ENCODE results near the gene TIAM2. TPM values are rescaled to one million over a fixed set of nuclear protein-coding genes. Genes with fewer than 3 reads are reported as not detected.
"Not testable (repeated sequence)": the region's sequence is repeated elsewhere in the genome, so short reads cannot be mapped to it uniquely, and the experiment has no call there.

The TIAM2 gene
- total and polyA plus RNA-seq, 2 donors (not counting 3 experiments of a cell fraction or from before 2014, with no cell fraction given), result 9.6 to 18.5 TPM

- TF ChIP-seq JUN (IDR thresholded peaks at IDR 0.05; ENCODE audit: borderline replicate concordance, insufficient read depth, insufficient read length, low read depth), result peak; percentile 54
- DNase-seq (ENCODE audit: low read depth, low spot score) (peak; percentile 62), FAIRE-seq (peak; percentile 56)
- BruUV-seq (replicated peaks); H4K20me1 ChIP-seq (replicated peaks; ENCODE audit: control insufficient read depth, extremely low read depth, insufficient read depth, low read length); H3K4me3 ChIP-seq (replicated peaks in 1 of 3; ENCODE audit: insufficient read depth in 1 of 3, low read depth in 1 of 3, low read length in 3 of 3); H3K9me1 ChIP-seq (replicated peaks; ENCODE audit: control insufficient read depth, extremely low read depth, insufficient read depth, low read length); POLR2A ChIA-PET; H3K27me3 ChIP-seq (ENCODE audit: control insufficient read depth in 2 of 2, insufficient read depth in 2 of 2, low read length in 2 of 2); H3K36me3 ChIP-seq (ENCODE audit: control insufficient read depth in 2 of 2, extremely low read depth in 1 of 2, insufficient read depth in 2 of 2, low read length in 2 of 2); H3K9me3 ChIP-seq (replicated peaks; ENCODE audit: control insufficient read depth, insufficient read depth, low read length); H2AFZ ChIP-seq (ENCODE audit: low read depth, low read length); dilution Hi-C loops (cut with MboI; ENCODE audit: extremely low pct_ligation_motif_present, low sequenced_read_pairs); H3K79me2 ChIP-seq (ENCODE audit: control insufficient read depth, insufficient read depth, low read length): not testable (repeated sequence)
- H3K4me2 ChIP-seq (ENCODE audit: insufficient read depth, low read length), result peak overlapping the region; percentile 34
- peak overlapping the region; percentile 28 for H3K9ac ChIP-seq (replicated peaks; ENCODE audit: extremely low read depth, insufficient read depth, low read length)
- H3K27ac ChIP-seq (ENCODE audit: insufficient read depth, low read depth, low read length), result peak overlapping the region; percentile 46
- peaks cover 14% of the 10 kb centered on the region for H3K4me1 ChIP-seq (ENCODE audit: control insufficient read depth, extremely low read depth, insufficient read depth, low read length)
- CTCF ChIA-PET, result interaction anchor here (0.6 to 1.7 kb wide), 2 partner anchors 76 to 176 kb away, joined by 3 to 6 read pairs; no protein-coding TSS in a partner anchor
- intact Hi-C loops (cut with micrococcal nuclease), result loop anchor here (1.0 kb wide), 1 partner anchor 71 kb away; no protein-coding TSS in a partner anchor
Measured at GRCh38 chr6:155103083-155103645, 108.0 kb downstream of the TIAM2 start.

- intact Hi-C loops (cut with micrococcal nuclease) (loop anchor here (1.0 kb wide), 1 partner anchor 70 kb away; no protein-coding TSS in a partner anchor), dilution Hi-C loops (cut with MboI; ENCODE audit: extremely low pct_ligation_motif_present, low sequenced_read_pairs) (no loop called here)
- DNase-seq (ENCODE audit: low read depth, low spot score), result no peak
- Histone ChIP-seq H4K20me1 (replicated peaks; ENCODE audit: control insufficient read depth, extremely low read depth, insufficient read depth, low read length) (no peaks in the 10 kb centered on the region), H3K9me3 (replicated peaks; ENCODE audit: control insufficient read depth, insufficient read depth, low read length) (no peaks in the 10 kb centered on the region), H3K4me1 (ENCODE audit: control insufficient read depth, extremely low read depth, insufficient read depth, low read length) (peaks cover 19% of the 10 kb centered on the region), H2AFZ (ENCODE audit: low read depth, low read length) (no peak overlapping the region), H3K4me2 (ENCODE audit: insufficient read depth, low read length) (no peak overlapping the region), H3K79me2 (ENCODE audit: control insufficient read depth, insufficient read depth, low read length) (no peaks in the 10 kb centered on the region), H3K27ac (ENCODE audit: insufficient read depth, low read depth, low read length) (no peak overlapping the region), H3K9ac (replicated peaks; ENCODE audit: extremely low read depth, insufficient read depth, low read length) (no peak overlapping the region), H3K36me3 (ENCODE audit: control insufficient read depth in 2 of 2, extremely low read depth in 1 of 2, insufficient read depth in 2 of 2, low read length in 2 of 2) (no peaks in the 10 kb centered on the region), H3K27me3 (ENCODE audit: control insufficient read depth in 2 of 2, insufficient read depth in 2 of 2, low read length in 2 of 2) (no peaks in the 10 kb centered on the region), H3K9me1 (replicated peaks; ENCODE audit: control insufficient read depth, extremely low read depth, insufficient read depth, low read length) (no peaks in the 10 kb centered on the region), H3K4me3 (replicated peaks in 1 of 3; ENCODE audit: insufficient read depth in 1 of 3, low read depth in 1 of 3, low read length in 3 of 3) (no peak overlapping the region)
- TF ChIP-seq CTCF (IDR thresholded peaks at IDR 0.05; ENCODE audit: extremely low read depth in 1 of 2, insufficient read depth in 1 of 2, low read depth in 1 of 2, low read length in 2 of 2) (no peak), MAX (IDR thresholded peaks at IDR 0.05; ENCODE audit: insufficient read depth, insufficient read length) (no peak), MYC (IDR thresholded peaks at IDR 0.05; ENCODE audit: low read depth, low read length) (no peak), GATA2 (IDR thresholded peaks at IDR 0.05; ENCODE audit: insufficient read depth, insufficient read length, low read depth, low read length) (no peak), POLR2AphosphoS5 (IDR thresholded peaks at IDR 0.05; ENCODE audit: insufficient read depth, low read depth, low read length) (no peak), FOS (IDR thresholded peaks at IDR 0.05; ENCODE audit: borderline replicate concordance, insufficient read depth, low read length) (no peak), JUN (IDR thresholded peaks at IDR 0.05; ENCODE audit: borderline replicate concordance, insufficient read depth, insufficient read length, low read depth) (no peak), EZH2 (IDR thresholded peaks at IDR 0.05; ENCODE audit: borderline replicate concordance, low read depth, low read length, severe bottlenecking) (no peak)
- ChIA-PET POLR2A (no interaction called here), CTCF (interaction anchor here (1.7 kb wide), 1 partner anchor 176 kb away, joined by 6 read pairs; no protein-coding TSS in a partner anchor)
- FAIRE-seq, result no peak
- BruUV-seq (replicated peaks), result no TSS peak
Measured at GRCh38 chr6:155103816-155104366, 108.8 kb downstream of the TIAM2 start.

Data from endothelial cell of umbilical vein (primary cell).